H1 (cell line): ENCODE results near the gene SH3YL1. TPM values are rescaled to one million over a fixed set of nuclear protein-coding genes. Genes with fewer than 3 reads are reported as not detected.

Experiments
- BRCA1 ChIP-seq: IDR thresholded peaks from 2 replicates; pipeline ENCODE4 v1.6.1; 2012; ENCODE audit warnings: low read depth, low read length, improper control_type of control experiment
- CEBPB ChIP-seq: IDR thresholded peaks from 2 replicates; pipeline ENCODE4 v1.6.1; 2012; ENCODE audit warnings: low read depth, low read length
- EP300 ChIP-seq, 2 experiments: IDR thresholded peaks; 1 replicate in 1 of 2; 2 replicates in 1 of 2; pipeline ENCODE4 v1.6.1; 2011 to 2012; ENCODE audit warnings: low read depth in 2 of 2, low read length in 2 of 2, mild to moderate bottlenecking in 2 of 2, borderline replicate concordance in 1 of 2, inconsistent platforms in 1 of 2, moderate library complexity in 1 of 2
- POLR2A ChIP-seq, 2 experiments: IDR thresholded peaks; 1 replicate in 1 of 2; 2 replicates in 1 of 2; pipeline ENCODE4 v1.6.1; 2011; ENCODE audit warnings: low read depth in 2 of 2, low read length in 2 of 2, mild to moderate bottlenecking in 2 of 2; ENCODE audit errors: control extremely low read depth in 1 of 2
- RAD21 ChIP-seq, 2 experiments: IDR thresholded peaks in 1 of 2; conservative IDR thresholded peaks in 1 of 2; 2 replicates each; pipeline ENCODE4 v1.6.1; 2011; ENCODE audit warnings: low read depth in 2 of 2, low read length in 2 of 2, improper control_type of control experiment in 1 of 2, inconsistent platforms in 1 of 2, mild to moderate bottlenecking in 1 of 2, moderate library complexity in 1 of 2
- polyA plus RNA-seq, 7 experiments: library from polyadenylated mRNA; depleted of rRNA in 3 of 7; stranded (reverse) in 5 of 7; unstranded in 2 of 7; fragments of >200 nt in 5 of 7; fragments of 200-250 nt in 2 of 7; gene quantifications; 1 replicate in 5 of 7; 2 replicates in 1 of 7; 4 replicates in 1 of 7; pipeline versions ENCODE4 v1.2.1 to v1.2.3, GENCODE V29; 2011 to 2013; ENCODE audit warnings: missing spikeins in 2 of 7, mixed read lengths in 2 of 7
- total RNA-seq: library from RNA; stranded (reverse); fragmentation: NEBNext Ultra II Directional; extraction: Animal tissue kit (Norgen Biotek cat#: 25700); gene quantifications from 2 replicates; pipeline ENCODE4 v1.2.1, GENCODE V29; 2021
- TF ChIP-seq, protein P1 (sequence below): fragments of 300-600 bp; sonication (generic); IDR thresholded peaks from 2 replicates; pipeline ENCODE4 v1.7.1; 2012; ENCODE audit warnings: low read length, moderate library complexity, mild to moderate bottlenecking, inconsistent platforms; ENCODE audit not compliant: insufficient replicate concordance
- TF ChIP-seq, protein P2 (sequence below): IDR thresholded peaks from 2 replicates; pipeline ENCODE4 v1.6.1; 2012; ENCODE audit warnings: inconsistent platforms
- TF ChIP-seq, protein P3 (sequence below), 3 experiments: IDR thresholded peaks; 1 replicate in 2 of 3; 2 replicates in 1 of 3; pipeline versions ENCODE4 v1.5.1 to v1.6.1; 2011; ENCODE audit warnings: low read length in 3 of 3, mild to moderate bottlenecking in 3 of 3, inconsistent platforms in 2 of 3, low read depth in 1 of 3, moderate library complexity in 1 of 3; ENCODE audit not compliant: insufficient read depth in 1 of 3; ENCODE audit errors: control extremely low read depth in 1 of 3

The SH3YL1 gene
- total and polyA plus RNA-seq, 2 of the 8 experiments (the other 6 are each of a cell fraction or from before 2014, with no cell fraction given) = 13.6 to 37.2 TPM

DNA sequence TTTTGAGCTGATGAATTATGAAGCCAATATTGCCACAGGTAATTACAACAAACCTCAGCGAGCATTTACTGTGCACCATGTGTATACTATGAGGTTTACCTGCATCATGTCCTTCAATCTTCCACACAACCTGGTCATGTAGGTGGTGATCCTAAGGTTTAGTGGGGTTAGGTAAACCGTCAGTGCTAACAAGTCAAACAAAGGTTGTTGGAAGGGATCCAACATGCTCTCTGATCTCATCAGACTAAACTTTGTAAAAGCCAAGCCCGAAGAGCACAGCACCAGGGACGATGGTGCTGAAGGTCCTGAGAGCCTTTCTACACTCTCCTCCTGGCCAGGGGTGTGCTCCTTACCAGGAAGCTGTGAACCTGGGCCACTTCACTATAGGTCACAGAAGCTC is 29.4 kb downstream of the SH3YL1 start (continued):
- TF ChIP-seq, protein P1, sequence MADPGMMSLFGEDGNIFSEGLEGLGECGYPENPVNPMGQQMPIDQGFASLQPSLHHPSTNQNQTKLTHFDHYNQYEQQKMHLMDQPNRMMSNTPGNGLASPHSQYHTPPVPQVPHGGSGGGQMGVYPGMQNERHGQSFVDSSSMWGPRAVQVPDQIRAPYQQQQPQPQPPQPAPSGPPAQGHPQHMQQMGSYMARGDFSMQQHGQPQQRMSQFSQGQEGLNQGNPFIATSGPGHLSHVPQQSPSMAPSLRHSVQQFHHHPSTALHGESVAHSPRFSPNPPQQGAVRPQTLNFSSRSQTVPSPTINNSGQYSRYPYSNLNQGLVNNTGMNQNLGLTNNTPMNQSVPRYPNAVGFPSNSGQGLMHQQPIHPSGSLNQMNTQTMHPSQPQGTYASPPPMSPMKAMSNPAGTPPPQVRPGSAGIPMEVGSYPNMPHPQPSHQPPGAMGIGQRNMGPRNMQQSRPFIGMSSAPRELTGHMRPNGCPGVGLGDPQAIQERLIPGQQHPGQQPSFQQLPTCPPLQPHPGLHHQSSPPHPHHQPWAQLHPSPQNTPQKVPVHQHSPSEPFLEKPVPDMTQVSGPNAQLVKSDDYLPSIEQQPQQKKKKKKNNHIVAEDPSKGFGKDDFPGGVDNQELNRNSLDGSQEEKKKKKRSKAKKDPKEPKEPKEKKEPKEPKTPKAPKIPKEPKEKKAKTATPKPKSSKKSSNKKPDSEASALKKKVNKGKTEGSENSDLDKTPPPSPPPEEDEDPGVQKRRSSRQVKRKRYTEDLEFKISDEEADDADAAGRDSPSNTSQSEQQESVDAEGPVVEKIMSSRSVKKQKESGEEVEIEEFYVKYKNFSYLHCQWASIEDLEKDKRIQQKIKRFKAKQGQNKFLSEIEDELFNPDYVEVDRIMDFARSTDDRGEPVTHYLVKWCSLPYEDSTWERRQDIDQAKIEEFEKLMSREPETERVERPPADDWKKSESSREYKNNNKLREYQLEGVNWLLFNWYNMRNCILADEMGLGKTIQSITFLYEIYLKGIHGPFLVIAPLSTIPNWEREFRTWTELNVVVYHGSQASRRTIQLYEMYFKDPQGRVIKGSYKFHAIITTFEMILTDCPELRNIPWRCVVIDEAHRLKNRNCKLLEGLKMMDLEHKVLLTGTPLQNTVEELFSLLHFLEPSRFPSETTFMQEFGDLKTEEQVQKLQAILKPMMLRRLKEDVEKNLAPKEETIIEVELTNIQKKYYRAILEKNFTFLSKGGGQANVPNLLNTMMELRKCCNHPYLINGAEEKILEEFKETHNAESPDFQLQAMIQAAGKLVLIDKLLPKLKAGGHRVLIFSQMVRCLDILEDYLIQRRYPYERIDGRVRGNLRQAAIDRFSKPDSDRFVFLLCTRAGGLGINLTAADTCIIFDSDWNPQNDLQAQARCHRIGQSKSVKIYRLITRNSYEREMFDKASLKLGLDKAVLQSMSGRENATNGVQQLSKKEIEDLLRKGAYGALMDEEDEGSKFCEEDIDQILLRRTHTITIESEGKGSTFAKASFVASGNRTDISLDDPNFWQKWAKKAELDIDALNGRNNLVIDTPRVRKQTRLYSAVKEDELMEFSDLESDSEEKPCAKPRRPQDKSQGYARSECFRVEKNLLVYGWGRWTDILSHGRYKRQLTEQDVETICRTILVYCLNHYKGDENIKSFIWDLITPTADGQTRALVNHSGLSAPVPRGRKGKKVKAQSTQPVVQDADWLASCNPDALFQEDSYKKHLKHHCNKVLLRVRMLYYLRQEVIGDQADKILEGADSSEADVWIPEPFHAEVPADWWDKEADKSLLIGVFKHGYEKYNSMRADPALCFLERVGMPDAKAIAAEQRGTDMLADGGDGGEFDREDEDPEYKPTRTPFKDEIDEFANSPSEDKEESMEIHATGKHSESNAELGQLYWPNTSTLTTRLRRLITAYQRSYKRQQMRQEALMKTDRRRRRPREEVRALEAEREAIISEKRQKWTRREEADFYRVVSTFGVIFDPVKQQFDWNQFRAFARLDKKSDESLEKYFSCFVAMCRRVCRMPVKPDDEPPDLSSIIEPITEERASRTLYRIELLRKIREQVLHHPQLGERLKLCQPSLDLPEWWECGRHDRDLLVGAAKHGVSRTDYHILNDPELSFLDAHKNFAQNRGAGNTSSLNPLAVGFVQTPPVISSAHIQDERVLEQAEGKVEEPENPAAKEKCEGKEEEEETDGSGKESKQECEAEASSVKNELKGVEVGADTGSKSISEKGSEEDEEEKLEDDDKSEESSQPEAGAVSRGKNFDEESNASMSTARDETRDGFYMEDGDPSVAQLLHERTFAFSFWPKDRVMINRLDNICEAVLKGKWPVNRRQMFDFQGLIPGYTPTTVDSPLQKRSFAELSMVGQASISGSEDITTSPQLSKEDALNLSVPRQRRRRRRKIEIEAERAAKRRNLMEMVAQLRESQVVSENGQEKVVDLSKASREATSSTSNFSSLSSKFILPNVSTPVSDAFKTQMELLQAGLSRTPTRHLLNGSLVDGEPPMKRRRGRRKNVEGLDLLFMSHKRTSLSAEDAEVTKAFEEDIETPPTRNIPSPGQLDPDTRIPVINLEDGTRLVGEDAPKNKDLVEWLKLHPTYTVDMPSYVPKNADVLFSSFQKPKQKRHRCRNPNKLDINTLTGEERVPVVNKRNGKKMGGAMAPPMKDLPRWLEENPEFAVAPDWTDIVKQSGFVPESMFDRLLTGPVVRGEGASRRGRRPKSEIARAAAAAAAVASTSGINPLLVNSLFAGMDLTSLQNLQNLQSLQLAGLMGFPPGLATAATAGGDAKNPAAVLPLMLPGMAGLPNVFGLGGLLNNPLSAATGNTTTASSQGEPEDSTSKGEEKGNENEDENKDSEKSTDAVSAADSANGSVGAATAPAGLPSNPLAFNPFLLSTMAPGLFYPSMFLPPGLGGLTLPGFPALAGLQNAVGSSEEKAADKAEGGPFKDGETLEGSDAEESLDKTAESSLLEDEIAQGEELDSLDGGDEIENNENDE = no peak
- TF ChIP-seq POLR2A (IDR thresholded peaks at IDR 0.05; ENCODE audit: control extremely low read depth in 1 of 2, low read depth in 2 of 2, low read length in 2 of 2) (no peak), EP300 (IDR thresholded peaks at IDR 0.05; ENCODE audit: borderline replicate concordance in 1 of 2, low read depth in 2 of 2, low read length in 2 of 2) (no peak), CEBPB (no peak), BRCA1 (no peak), RAD21 (IDR thresholded peaks at IDR 0.05 in 1 of 2, conservative IDR thresholded peaks at IDR 0.05 in 1 of 2; ENCODE audit: low read depth in 2 of 2, low read length in 2 of 2) (no peak)
- TF ChIP-seq, protein P2, sequence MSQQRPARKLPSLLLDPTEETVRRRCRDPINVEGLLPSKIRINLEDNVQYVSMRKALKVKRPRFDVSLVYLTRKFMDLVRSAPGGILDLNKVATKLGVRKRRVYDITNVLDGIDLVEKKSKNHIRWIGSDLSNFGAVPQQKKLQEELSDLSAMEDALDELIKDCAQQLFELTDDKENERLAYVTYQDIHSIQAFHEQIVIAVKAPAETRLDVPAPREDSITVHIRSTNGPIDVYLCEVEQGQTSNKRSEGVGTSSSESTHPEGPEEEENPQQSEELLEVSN = no peak
- TF ChIP-seq, protein P3, sequence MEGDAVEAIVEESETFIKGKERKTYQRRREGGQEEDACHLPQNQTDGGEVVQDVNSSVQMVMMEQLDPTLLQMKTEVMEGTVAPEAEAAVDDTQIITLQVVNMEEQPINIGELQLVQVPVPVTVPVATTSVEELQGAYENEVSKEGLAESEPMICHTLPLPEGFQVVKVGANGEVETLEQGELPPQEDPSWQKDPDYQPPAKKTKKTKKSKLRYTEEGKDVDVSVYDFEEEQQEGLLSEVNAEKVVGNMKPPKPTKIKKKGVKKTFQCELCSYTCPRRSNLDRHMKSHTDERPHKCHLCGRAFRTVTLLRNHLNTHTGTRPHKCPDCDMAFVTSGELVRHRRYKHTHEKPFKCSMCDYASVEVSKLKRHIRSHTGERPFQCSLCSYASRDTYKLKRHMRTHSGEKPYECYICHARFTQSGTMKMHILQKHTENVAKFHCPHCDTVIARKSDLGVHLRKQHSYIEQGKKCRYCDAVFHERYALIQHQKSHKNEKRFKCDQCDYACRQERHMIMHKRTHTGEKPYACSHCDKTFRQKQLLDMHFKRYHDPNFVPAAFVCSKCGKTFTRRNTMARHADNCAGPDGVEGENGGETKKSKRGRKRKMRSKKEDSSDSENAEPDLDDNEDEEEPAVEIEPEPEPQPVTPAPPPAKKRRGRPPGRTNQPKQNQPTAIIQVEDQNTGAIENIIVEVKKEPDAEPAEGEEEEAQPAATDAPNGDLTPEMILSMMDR (IDR thresholded peaks at IDR 0.05; ENCODE audit: control extremely low read depth in 1 of 3, insufficient read depth in 1 of 3, low read depth in 1 of 3, low read length in 3 of 3) = no peak
